Measurements from ENCODE around the gene GPR137.
"Not testable (repeated sequence)": the region's sequence is repeated elsewhere in the genome, so short reads cannot be mapped to it uniquely, and the experiment has no call there.

GPR137 gene, protein sequence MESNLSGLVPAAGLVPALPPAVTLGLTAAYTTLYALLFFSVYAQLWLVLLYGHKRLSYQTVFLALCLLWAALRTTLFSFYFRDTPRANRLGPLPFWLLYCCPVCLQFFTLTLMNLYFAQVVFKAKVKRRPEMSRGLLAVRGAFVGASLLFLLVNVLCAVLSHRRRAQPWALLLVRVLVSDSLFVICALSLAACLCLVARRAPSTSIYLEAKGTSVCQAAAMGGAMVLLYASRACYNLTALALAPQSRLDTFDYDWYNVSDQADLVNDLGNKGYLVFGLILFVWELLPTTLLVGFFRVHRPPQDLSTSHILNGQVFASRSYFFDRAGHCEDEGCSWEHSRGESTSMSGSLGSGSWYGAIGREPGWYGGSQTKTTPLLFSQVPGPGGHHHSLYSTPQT

DNA sequence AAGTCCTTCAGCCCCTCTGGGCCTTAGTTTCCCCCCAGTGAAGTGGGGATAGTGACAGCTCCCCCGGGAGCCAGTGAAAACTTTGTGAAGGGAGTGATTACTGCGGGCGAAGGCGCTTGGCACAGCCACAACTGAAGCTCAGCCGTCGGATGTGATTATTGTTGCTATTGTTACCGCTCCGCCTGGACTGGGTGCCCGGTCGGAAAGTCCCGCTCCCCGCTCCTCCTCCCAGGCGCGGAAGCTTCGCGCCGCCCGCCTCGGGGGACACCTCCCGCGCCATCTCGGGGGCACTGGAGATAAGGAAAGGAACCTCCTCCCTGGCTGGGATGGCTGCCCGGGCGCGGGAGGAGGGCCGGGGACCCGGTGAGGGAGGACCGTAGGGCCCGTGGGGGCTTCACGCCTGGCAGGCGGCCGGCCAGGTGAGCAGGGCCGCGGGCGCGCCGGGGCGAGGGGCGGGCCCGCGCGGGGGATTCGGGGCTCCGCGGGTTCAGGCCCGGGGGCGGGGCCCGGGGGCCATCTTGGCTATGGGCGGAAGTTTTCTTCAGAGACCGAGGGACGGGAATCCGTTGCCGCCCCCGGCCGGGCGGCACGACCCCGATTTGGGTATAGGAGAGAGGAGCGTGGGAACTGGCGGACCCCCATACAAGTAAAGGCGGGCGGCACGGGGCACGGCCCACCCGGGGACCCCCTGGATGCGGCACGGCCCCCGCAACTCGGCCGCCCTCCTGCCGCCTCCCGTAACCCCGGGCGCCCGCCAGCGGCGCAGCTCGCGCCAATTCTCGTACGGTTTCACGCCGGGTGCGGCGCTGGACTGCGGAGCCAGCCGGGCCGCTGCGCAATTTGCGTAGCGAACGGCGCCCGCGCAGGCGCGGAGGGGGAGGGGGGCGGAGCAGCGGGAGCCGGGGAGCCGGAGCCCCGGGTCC, at the start of gene GPR137:
Gene GPR137, plus strand, starts transcription at position 887 of the 923 bp plus-strand sequence. CDS start 677 bp downstream, outside the sequence.
- peak; percentile 41 to 47 for DNase-seq (ENCODE audit: low read depth in 2 of 2)

DNA sequence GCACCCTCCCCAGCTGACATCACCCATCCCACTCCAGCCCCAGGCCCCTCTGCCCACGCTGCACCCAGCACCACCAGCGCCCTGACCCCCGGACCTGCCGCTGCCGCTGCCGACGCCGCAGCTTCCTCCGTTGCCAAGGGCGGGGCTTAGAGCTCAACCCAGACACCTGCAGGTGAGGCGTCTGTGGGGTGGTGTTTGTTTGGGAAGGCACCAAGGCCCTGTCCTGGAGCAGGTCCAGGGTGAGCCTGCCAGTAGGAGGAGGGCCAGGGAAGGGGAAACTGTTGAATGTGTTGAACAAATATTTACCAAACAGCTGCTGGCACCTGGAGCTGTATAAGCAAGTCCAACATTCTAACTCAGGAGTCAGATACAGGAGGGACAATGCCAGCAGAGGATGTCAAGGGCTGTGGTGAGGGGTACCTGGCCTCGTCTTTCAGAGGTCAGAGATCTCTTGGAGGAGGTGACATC, 48.1 kb upstream of the GPR137 start:
- DNase-seq (ENCODE audit: low read depth in 2 of 2): no peak

DNA sequence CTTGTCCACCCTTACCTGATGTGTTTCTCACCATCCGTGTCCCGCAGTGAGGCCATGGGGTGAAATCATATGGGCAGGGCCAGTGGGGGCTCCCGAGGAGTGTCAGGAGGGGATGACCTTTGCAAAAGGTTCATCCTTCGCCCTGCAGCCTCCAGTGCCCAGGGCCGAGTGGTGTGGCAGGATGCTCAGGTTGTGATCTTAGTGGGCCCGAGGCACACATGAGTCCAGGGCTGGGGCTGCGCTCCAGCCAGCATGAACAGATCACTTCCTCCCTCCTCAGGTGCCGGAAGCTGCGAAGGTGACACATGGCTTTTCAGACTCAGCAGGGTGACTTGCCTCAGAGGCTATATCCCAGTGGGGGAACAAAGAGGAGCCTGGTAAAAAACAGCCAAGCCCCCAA, 47.6 kb upstream of the GPR137 start:
- DNase-seq (ENCODE audit: low read depth in 2 of 2): no peak

DNA sequence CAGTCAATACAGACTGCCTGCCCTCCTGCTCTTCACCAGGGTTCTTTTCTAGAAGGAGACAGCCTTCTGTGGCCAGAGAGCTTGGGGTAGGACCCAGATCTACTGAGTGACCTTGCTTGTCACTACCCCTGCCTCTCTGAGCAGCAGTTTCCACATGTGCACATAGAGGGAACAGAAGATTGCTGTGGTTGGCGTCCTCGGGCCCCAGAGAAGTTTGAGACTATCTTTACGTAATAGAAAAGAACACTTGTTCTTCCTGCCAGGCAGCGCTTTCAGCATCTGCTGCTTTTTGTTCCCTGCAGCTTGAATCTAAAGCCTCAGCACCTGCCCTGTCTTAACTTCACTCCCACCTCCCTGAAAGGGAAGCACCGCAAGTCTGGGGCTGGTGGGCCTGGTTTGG, 46.6 kb upstream of the GPR137 start:
- DNase-seq (ENCODE audit: low read depth in 2 of 2): no peak

DNA sequence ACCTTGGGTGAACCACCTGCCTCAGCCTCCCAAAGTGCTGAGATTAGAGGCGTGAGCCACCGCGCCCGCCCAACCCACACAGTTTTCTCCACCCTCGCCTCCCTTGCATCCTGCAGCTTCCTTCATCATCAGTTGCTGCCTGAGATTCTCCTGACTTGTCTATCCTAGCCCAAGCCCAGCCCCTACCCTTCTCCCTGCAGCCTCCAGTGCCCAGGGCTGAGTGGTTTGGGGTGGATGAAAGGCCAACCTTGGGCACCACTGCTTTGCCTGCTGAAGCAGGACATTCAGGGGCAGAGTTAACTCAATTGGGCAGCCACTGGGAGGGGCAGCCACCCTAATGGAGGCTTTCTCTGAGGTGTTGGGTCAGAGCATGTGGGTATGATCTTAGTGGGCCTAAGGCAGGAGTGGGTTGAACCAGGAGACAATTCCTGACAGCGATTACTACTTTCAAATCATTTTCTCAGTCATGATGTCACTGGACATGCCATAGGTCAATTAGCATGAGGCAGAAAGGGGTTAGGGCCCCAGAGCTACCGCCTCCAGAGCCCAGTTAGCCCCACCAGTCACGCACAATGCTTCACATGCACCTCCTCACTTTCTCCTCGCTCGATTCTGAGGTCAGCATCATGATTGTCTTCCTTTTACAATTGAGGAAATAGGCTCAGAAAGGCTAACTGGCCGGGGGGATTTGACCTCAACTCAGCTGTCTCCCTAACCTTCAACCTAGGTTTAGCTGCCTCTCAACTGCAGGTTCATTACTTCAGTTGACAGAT, 45.8 kb upstream of the GPR137 start:
- no peak for DNase-seq (ENCODE audit: low read depth in 2 of 2)

DNA sequence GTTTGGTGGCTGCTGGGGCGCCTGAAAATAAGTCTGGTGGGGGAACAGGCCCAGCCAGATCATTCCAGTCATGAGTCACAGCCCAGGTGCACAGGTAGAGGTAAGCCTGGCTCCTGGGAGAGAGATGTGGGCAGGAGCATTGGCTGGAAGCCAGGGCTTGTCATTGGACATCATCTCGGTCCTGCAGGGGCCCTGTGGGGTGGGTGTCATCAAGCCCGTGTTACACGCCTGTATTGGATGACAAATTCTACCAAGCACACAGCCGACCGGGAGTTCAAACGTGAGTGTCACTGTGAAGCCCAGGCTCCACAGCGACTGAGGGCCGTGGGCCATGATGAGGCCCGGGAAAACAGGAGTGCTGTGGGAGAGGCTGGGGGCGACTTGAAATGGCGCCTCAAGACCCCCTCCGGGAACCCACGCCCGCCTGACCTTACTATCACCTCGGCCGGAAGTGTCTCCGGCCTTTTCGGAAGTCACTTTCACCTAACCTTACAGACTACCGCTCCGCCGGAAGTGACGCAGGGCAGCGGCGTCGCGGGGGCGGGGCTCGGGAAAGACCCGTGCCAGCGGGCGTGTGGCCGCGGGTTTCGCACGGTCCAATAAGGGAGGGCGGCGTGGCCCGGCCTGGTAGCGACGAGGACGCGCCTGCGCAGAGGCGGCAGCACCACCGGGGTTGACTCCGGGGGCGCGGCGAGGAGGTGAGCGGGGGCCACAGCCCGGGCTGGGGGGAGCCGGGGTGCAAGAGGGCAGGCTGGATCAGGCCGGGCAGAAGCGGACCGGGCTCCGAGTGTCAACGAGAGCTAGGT, 45.0 kb upstream of the GPR137 start, which contains the start of gene FKBP2:
Gene FKBP2, plus strand, starts transcription at position 661 of the 806 bp plus-strand sequence. CDS start 1,293 bp downstream, outside the sequence.
- DNase-seq (ENCODE audit: low read depth in 2 of 2): peak; percentile 93 to 94

DNA sequence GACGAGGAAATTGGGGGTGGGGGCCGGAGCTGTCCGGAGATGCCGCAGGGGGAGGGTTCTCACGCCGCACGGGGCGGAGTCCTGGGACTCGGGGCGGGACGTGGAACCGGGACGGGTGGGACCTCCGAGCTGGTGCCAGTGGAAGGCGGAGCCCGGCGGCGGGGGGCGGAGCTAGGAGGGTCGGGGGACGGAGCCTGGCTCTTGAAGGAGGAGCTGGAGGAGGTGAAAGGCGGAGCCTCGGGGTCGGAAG, 44.5 kb upstream of the GPR137 start:
- peak in 1 of 2 experiments; percentile 98 for DNase-seq (ENCODE audit: low read depth in 2 of 2)

DNA sequence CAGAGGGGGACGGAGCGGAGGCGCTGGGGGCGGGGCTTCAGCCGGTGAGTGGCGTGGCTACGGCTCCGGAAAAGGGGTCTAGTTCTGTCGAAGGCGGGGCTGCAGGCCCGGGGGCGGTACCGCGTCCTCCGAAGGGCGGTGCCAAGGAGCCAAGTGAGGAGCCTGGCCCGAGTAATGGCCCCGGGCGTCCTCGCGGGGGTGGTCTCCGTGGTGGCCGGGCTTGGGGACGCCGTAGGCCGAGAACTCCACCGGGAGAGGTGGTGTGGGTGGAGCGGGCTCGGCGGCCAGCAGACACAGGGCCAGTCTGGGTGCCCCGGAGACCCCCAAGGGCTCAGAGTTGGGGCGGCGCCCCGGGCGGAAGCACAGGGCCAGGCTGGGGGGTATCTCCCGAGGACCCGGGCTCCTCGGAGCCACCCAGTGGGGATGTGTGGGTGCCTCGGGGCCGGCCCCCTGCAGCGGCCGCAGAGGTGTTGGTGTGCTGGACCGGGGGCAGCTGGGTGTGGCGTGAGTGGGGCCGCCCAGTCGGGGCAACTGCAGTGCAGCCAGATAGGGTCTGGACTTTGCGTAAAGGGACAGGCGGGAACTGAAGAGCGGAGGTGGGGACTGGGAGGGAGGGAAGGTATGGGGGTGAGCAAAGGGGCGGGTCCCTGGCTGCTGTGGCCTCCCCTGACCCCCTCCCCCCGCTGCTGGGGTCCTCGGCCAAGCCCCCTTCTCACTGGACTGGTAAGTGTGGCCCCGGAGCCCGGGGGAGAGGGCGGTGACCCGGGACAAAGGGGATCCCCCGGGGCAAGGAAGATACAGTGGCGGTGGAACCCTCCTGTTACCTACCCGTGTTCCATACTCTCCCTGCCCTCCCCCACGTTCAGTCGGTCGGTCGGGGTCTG, 43.9 kb upstream of the GPR137 start:
- peak in 1 of 2 experiments; percentile 98 for DNase-seq (ENCODE audit: low read depth in 2 of 2)

DNA sequence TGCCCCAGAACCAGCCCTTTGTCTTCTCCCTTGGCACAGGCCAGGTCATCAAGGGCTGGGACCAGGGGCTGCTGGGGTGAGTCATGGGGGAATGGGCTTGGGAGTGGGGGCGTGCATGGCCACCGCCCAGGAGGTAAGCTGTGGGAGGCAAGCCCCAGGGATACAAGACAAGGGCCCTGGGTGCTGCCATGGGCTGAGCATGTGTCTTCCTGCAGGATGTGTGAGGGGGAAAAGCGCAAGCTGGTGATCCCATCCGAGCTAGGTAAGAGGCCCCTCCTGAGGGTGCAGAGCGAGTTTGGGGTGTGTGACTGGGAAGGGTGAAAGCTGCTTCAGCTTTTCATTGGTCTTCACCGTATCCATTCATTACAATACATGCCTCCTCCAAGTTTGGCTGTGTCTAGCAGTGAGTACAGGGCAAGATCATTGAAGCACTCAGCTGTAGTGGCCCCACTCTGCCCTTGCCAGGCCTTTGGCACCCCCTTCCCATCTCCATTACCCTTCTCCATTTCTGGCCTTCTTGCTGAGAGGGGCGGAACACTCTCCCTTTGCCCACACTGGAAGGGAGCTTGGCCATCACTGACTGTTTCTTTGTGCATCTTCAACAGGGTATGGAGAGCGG, 42.3 kb upstream of the GPR137 start:
- DNase-seq (ENCODE audit: low read depth in 2 of 2): no peak

DNA sequence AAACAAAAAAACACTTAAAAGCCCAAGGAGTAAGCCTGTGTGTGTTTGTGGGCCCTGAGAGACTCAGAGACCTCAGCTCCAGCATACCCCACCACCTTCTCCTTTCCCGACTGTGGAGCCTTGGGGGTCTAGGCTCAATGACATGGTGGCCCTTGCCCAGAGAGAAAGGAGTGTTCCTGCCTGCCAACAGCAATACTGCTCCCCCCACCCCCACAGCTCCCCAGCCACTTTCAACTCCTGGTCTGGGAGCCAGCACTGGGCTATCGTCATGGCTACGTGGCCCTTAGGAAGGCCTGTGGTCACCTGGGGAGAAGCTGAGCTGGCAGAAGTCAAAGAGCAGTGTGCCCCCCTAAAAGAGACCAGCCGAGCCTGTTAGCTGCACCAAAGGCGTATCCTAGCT, 41.5 kb upstream of the GPR137 start:
- DNase-seq (ENCODE audit: low read depth in 2 of 2): no peak

DNA sequence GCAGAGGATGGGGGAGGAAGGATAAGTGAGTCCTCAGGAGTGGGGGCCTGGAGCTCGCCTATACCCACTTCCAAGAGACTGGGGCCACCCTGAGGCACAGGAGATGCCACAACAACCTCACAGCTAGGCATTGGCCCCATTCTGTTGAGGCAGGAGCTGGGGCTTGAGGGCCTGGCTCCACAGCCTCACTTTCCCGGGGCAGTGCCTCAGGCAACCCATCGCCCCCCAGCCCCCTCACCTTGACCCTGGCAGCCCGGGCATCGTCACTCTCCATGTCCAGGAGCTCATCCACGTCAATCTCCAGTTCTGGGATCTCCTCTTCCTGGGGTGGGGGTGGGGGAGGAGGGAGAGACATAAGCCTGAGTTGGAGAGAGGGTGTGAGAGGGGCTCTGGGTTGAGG, 40.7 kb upstream of the GPR137 start:
- DNase-seq (ENCODE audit: low read depth in 2 of 2): no peak

DNA sequence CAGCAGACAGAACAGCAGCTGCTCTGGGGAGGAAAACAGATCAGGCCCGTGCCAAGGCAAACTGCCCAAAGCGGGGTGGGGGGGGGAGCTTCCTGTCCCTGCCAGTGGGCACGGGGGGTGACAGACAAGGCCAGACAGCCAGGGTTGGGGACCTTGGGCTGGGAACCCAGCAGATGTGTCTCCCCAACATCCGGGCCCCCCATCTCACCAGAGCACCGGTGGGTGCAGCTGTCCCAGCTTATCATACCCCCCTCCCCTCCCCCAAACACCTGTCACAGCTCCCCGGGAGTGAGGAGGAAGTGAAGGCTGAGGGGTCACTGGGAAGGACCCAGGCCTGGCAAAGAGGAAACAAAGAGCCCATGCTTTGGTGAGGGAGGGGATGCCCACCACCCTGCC, 40.2 kb upstream of the GPR137 start:
- no peak for DNase-seq (ENCODE audit: low read depth in 2 of 2)

DNA sequence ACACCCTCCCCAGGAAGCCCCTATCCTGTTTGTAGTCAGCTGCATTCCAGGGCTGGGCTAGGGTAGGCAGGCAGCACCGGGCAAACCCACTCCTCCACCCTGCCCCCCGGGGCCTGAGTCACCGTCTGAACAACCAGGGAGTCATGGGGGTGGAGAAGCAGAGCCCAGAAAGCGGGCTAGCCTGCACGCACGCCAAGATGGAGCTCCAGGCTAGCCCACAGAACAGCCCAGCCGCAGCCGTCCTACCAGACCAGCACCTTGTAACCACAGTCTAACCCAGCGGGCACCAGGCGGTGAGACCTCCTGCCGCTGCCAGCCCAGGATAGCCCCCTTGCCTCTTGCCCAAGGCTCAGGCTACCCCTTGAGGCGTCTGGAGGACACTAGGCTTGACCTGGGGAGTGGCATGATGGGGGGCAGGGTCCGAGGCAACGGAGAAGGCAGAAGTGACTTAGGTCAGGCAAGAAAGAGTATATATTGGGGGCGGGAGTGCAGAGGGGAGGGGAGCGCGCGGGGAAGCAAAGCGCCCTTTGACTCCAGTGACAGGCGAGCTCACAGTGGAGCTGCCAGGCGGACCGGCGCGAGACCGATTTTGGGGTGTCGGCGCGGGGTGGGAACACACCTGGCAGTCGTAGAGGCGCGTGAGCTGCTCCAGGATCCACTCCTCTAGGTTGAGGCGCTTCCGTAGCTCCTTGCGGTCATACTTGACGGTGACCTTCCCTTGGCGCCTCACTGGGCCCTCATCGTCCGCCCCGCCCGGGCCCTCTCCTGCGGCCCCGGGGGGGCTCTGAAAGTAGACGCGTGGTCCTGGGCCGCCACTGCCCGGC, 39.6 kb upstream of the GPR137 start:
- DNase-seq (ENCODE audit: low read depth in 2 of 2): peak; percentile 65 to 68

DNA sequence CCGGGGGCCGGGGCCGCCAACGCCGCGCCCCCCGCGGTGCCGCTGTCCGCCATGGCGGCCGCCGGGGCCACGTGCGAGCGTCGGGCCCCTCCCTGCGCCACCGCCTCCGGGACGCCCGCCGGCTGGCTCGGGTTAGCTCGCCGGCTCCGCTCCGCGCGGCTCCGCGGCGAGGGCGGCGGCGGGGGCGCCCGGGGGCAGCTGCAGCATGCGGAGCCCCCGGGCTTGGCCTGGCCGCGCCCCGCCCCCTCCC, 39.1 kb upstream of the GPR137 start:
- not testable (repeated sequence) for DNase-seq (ENCODE audit: low read depth in 2 of 2)

DNA sequence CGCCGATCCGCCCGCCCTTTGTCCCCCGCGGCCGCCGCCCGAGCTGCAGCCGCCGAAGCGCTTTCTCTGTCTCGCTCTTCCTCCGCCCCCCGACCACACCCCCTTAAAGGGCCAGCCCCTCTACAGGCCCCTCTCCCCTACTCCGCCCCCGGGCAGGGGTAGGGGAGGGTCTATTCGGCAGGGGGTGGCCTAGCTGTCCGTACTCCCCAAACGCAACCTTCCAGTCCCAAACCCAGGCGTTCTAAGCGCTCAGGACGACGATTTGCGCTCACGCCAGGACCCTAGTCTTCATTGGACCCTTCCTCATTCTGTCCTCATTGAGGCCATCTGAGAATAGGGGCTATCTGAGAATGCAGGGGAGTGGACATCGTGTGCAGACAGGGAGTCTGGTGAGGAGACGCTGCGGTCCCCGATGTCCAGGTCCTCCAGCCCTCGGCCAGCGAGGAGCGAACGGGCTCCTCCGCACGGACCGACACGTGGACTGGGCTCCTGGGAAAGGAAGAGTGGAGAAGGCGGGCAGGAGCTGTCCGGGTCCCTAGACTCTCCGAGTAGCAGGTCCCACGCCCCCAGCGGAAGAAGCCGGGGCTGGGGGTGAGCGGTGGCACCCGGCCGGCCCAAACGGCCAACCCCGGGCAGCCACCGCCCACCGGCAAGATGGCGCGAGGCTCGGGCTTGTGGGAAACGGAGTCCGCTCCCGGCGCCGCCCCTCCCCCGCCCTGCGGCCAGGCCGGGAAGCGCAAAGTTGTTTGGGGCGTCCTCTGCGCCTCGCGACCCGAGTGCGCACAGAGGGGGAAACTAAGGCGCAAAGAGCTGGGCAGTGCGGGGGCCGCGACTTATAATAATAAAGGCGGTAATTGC, 38.5 kb upstream of the GPR137 start, which contains the start of gene PPP1R14B:
Gene PPP1R14B, minus strand, starts transcription at position 73 of the 858 bp plus-strand sequence. CDS start 270 bp downstream, outside the sequence.
- peak; percentile 58 to 60 for DNase-seq (ENCODE audit: low read depth in 2 of 2)

DNA sequence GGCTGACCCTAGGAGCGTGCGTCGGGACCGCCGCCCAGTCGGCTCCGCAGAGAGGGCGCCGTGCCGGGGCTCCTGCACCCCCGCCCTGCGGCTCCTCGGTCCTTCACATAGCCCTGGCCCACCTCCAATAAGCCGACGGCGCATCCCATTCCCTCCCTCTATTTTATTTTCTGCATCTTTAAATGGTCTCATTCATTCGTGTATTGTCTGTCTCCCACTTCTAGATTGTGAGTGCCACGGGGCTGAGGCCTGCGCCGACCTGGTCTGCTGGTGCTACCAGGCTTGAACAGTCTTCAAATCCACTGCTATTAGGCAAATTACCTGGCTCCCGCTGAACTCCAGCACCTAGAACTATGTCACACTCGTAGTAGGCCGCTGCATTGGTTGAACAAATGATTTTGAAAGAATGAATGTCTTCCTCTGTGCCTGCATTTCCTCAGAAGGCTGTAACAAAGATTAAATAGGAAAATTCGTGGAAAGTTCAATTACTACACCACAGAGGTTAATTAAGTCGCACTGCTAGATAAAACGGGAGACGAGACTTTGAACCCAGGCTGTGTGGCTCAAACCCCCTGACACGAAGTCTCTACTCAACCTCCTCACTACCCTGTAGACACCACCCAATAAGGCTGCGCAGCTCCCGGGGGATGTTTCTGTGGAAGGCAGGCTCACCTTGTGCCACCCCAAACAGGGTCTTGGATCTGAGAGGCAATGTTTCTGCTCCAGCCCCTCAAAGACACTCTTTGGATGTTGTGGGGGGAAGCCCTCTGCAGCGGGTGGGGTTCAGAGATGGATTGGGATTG, 37.7 kb upstream of the GPR137 start:
- no peak for DNase-seq (ENCODE audit: low read depth in 2 of 2)

DNA sequence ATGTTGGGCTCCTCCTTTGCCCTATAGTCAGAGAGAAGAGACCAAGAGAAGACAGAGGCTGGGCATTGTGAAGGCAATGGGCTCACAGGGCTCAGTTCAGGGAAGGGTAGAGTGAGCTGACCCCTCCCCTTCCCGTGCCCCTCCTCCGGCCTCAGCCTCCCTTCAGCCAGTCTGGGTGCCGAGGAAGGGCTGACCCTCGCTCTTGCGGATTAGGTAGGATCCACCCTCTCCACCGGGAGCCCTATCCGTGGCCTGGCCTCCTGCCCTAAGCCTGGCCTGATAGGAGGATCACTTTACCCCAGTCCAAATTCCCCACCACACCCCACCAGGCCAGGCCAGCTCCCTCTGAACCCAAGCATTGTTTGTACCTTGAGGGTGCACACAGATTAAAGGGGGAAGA, 37.1 kb upstream of the GPR137 start:
- DNase-seq (ENCODE audit: low read depth in 2 of 2): no peak

Measured in fibroblast of skin of left quadriceps (primary cell).